ENCODE data around the gene MEGF11.

Gene MEGF11

DNA sequence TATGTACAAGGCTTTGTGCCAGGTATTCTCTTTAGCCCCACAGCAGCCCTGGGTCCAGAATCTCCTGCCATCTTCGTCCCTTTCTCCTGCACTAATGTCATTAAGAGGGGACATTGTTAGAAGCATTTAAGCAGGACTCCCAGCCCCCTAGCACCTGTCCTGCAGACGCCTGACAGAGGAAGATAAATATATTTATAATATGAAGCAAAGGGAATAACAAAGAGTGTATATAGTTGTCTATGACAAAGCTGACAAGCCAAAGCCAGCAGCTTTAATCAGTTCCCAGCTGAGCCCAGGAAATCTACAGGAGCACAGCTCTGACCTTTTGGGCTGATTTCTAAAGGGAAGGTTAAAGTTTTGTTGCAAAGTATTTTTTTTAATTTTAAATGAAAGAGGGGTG lies 96.0 kb downstream of the MEGF11 start:
- Histone ChIP-seq H3K27me3 (ENCODE audit: control insufficient read depth, insufficient read depth, low read length) (no peaks in the 10 kb centered on the region), H3K9ac (ENCODE audit: low read depth, low read length) (no peak overlapping the region), H3K4me3 (ENCODE audit: low read depth, low read length) (no peak overlapping the region), H3K9me3 (ENCODE audit: control insufficient read depth, insufficient read depth, low read length) (no peaks in the 10 kb centered on the region), H3K36me3 (ENCODE audit: control insufficient read depth, insufficient read depth, low read length) (no peaks in the 10 kb centered on the region), H3K4me1 (ENCODE audit: control insufficient read depth, insufficient read depth, low read length) (no peaks in the 10 kb centered on the region)

DNA sequence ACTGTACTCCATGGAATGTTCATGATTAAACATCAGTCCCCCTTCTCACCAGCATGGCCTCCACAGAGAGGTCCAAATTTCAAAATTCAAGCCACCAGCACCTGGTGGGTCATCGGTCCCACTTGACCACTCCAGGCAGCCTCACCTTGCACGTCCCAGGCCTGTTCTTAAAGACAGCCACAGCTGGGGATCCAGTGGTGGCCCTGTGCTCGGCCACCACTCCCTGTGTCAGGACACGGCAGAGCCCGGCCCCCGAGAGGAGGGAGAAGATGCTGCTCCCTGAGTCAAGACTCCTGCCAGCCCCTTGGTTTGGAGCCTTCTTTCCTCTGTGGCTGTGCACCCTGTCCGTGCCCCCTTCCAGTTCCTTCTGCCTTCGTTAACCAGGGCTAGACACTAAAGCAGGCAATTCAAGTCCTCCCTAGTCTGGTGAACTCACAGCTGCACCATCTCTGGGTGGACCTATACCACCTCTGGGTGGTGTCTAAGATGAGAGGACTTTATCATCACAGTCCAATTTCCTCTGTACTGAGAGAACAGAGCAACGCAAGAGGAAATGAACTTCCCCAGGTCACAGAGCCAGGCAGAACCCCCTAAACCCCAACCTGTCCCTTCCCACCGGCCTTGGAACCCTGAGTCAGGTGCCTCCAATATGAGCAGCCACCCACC lies 97.1 kb downstream of the MEGF11 start:
- Histone ChIP-seq H3K4me3 (ENCODE audit: low read depth, low read length) (no peak overlapping the region), H3K36me3 (ENCODE audit: control insufficient read depth, insufficient read depth, low read length) (no peaks in the 10 kb centered on the region), H3K27me3 (ENCODE audit: control insufficient read depth, insufficient read depth, low read length) (no peaks in the 10 kb centered on the region), H3K4me1 (ENCODE audit: control insufficient read depth, insufficient read depth, low read length) (no peaks in the 10 kb centered on the region), H3K9me3 (ENCODE audit: control insufficient read depth, insufficient read depth, low read length) (no peaks in the 10 kb centered on the region), H3K9ac (ENCODE audit: low read depth, low read length) (no peak overlapping the region)

DNA sequence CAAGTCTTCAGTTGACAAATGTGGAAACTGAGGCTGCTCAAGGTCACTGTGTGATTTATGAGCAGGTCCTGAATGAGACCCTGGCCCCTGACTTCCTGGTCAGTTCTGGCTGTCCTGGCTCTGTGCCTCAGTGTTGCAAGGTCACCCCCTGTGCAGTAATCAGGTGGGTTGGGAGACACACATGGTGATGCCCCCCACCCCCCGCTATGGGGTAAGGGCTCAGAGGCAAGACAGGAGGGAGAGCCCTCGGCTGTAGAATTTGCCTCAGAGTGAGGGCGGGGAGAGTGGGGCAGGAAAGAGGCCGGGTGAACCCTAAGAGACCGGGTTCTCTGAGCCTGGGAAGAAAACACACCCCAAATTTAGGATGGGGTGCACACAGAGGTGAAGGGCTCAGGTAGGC lies 98.5 kb downstream of the MEGF11 start:
- H3K36me3 ChIP-seq (ENCODE audit: control insufficient read depth, insufficient read depth, low read length): no peaks in the 10 kb centered on the region
- no peaks in the 10 kb centered on the region for H3K9me3 ChIP-seq (ENCODE audit: control insufficient read depth, insufficient read depth, low read length)
- no peaks in the 10 kb centered on the region for H3K27me3 ChIP-seq (ENCODE audit: control insufficient read depth, insufficient read depth, low read length)
- no peaks in the 10 kb centered on the region for H3K4me1 ChIP-seq (ENCODE audit: control insufficient read depth, insufficient read depth, low read length)
- H3K4me3 ChIP-seq (ENCODE audit: low read depth, low read length): no peak overlapping the region
- H3K9ac ChIP-seq (ENCODE audit: low read depth, low read length): no peak overlapping the region

DNA sequence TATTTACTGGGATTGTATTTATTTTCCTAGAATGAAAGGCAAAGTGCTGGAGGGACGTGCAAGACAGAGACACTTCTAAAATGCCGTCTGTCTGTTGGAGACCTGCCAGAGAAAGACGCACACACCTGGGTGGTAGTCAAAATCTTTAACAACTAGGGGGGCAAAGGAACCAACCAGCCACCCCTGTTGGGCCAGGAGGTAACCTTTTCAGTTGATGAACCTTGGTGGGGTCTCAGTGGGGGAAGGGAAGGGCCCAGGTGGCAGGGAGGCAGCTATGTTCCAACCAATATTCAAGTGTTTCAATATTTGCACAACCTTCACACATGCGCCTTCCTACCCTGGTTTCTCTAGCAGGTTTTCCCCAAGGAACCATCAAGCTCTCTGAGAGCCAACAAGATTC lies 99.0 kb downstream of the MEGF11 start:
- Histone ChIP-seq H3K36me3 (ENCODE audit: control insufficient read depth, insufficient read depth, low read length) (no peaks in the 10 kb centered on the region), H3K9ac (ENCODE audit: low read depth, low read length) (no peak overlapping the region), H3K27me3 (ENCODE audit: control insufficient read depth, insufficient read depth, low read length) (no peaks in the 10 kb centered on the region), H3K4me3 (ENCODE audit: low read depth, low read length) (no peak overlapping the region), H3K4me1 (ENCODE audit: control insufficient read depth, insufficient read depth, low read length) (no peaks in the 10 kb centered on the region), H3K9me3 (ENCODE audit: control insufficient read depth, insufficient read depth, low read length) (no peaks in the 10 kb centered on the region)

DNA sequence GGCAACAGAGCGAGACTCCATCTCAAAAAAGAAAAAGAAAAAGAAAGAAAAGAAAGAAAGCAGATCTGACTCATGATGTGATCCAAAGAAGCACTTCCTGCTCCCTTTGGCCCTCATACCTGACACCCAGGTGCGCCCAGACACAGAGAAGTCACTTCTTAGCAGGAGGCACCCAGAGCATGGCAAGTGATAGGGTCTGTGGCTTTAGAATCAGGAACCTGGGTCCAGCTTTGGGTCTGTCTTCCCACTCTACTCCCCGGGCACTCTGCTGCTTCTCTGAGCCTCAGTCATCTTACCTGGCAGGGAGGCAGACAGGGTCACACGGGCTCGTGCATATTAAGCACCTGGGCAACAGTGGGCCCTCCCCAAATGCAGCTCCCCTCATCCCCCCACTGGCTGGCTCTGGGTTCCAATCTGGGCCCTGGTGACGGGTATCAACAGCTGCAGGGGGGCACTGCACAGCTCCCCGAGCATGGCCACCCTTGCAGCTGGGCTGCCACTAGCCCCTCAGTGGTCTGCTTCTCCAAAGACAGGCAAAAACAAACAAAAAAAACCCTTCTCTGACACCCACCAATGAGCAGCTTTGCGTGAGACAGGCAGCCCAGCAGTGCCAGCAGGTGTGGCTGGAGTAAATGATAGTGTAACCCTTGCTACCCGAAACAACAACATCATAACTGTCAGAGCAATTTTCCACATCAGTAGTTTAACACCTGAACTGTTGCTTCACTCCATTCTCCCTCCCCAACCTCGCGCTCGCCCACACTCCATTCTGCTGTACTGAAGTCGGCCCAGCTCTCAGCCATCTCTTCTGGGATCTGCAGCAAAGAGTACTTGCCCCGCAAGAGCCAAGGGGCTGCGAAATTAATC lies 99.8 kb downstream of the MEGF11 start:
- Histone ChIP-seq H3K36me3 (ENCODE audit: control insufficient read depth, insufficient read depth, low read length) (no peaks in the 10 kb centered on the region), H3K4me3 (ENCODE audit: low read depth, low read length) (no peak overlapping the region), H3K9ac (ENCODE audit: low read depth, low read length) (no peak overlapping the region), H3K27me3 (ENCODE audit: control insufficient read depth, insufficient read depth, low read length) (no peaks in the 10 kb centered on the region), H3K9me3 (ENCODE audit: control insufficient read depth, insufficient read depth, low read length) (no peaks in the 10 kb centered on the region), H3K4me1 (ENCODE audit: control insufficient read depth, insufficient read depth, low read length) (no peaks in the 10 kb centered on the region)

DNA sequence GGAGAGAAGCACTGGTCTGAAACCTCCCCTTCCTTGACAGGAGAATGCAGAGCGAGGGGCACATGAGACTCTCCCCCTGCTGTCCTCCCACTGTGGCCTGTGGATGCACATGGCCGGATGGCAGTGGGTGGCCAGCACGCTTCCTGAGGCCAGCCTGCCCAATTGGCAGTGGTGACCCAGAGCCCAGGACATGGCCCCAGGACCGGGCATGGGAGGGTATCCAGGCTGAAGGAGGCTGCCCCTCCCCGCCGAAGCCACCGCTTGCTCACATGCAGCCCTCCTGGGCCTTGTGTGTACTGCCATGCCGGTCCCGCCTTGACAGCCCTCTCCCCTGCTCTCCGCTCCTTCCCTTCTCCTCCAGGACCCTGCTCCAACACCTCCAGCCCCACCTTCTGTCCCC lies 100.9 kb downstream of the MEGF11 start:
- Histone ChIP-seq H3K9me3 (ENCODE audit: control insufficient read depth, insufficient read depth, low read length) (no peaks in the 10 kb centered on the region), H3K9ac (ENCODE audit: low read depth, low read length) (no peak overlapping the region), H3K36me3 (ENCODE audit: control insufficient read depth, insufficient read depth, low read length) (no peaks in the 10 kb centered on the region), H3K4me3 (ENCODE audit: low read depth, low read length) (no peak overlapping the region), H3K4me1 (ENCODE audit: control insufficient read depth, insufficient read depth, low read length) (no peaks in the 10 kb centered on the region), H3K27me3 (ENCODE audit: control insufficient read depth, insufficient read depth, low read length) (no peaks in the 10 kb centered on the region)

DNA sequence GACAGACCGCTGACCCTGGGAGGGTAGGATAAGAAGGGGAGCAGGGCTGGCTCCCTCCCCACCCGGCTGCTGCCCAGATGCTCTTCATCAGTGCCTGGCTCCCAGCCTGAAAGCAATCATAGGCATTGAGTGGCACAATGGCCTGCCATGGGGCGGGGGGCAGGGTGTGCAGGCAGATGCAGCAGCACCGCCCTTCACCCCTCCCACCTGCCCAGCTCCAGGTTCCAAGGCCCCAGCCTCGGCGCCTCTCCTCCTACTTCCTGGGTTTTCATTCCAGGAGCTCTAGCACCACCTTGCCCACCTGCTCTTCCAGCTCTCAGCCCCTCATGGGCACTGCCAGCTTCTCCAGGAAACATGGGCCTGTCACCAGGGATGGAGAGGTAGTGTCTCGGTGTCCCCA lies 101.7 kb downstream of the MEGF11 start:
- Histone ChIP-seq H3K4me1 (ENCODE audit: control insufficient read depth, insufficient read depth, low read length) (no peaks in the 10 kb centered on the region), H3K4me3 (ENCODE audit: low read depth, low read length) (no peak overlapping the region), H3K27me3 (ENCODE audit: control insufficient read depth, insufficient read depth, low read length) (no peaks in the 10 kb centered on the region), H3K9ac (ENCODE audit: low read depth, low read length) (no peak overlapping the region), H3K9me3 (ENCODE audit: control insufficient read depth, insufficient read depth, low read length) (no peaks in the 10 kb centered on the region), H3K36me3 (ENCODE audit: control insufficient read depth, insufficient read depth, low read length) (no peaks in the 10 kb centered on the region)

DNA sequence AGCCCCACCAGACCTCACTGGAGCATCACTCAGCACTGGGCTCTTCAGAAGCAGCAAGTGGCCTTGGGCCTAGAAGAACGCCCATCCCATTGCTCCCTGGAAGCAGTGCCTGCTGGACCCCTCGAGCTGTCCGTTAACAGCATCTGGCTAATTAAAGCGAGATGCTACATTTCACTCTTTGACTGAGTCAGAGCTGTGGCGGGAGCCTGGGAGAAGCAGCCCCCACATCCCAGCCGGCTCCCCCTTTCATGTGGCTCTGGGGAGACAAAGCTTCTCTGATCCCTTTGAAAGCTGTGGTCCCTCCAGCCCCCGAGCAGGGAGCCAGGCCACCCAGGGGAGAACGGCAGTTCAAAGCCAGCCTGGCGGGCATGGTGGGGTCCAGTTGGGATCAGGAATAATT lies 103.7 kb downstream of the MEGF11 start:
- H3K9me3 ChIP-seq (ENCODE audit: control insufficient read depth, insufficient read depth, low read length): no peaks in the 10 kb centered on the region
- no peaks in the 10 kb centered on the region for H3K36me3 ChIP-seq (ENCODE audit: control insufficient read depth, insufficient read depth, low read length)
- H3K4me3 ChIP-seq (ENCODE audit: low read depth, low read length): no peak overlapping the region
- H3K4me1 ChIP-seq (ENCODE audit: control insufficient read depth, insufficient read depth, low read length): peaks cover 4% of the 10 kb centered on the region
- no peak overlapping the region for H3K9ac ChIP-seq (ENCODE audit: low read depth, low read length)
- no peaks in the 10 kb centered on the region for H3K27me3 ChIP-seq (ENCODE audit: control insufficient read depth, insufficient read depth, low read length)

DNA sequence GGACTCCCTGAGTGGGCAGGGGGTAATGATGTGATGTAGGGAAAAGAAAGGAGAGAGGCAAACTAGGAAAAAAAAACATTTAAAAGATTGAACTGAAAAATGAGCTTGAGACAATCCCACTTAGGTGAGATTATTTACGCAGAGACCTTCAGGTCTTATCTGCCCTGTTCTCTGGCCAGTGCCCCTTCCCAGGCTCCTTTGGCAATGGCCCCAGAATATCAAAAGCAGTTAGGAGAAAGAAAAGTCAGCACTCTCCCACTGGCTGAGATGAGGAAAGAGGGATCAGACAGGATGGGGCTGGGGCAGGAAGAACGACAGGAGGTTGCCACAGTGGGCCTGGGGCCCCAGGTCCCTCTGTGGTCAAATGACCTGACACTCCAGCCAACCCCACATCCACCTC lies 105.4 kb downstream of the MEGF11 start:
- H3K36me3 ChIP-seq (ENCODE audit: control insufficient read depth, insufficient read depth, low read length): no peaks in the 10 kb centered on the region
- H3K27me3 ChIP-seq (ENCODE audit: control insufficient read depth, insufficient read depth, low read length): no peaks in the 10 kb centered on the region
- H3K9ac ChIP-seq (ENCODE audit: low read depth, low read length): no peak overlapping the region
- no peaks in the 10 kb centered on the region for H3K9me3 ChIP-seq (ENCODE audit: control insufficient read depth, insufficient read depth, low read length)
- no peak overlapping the region for H3K4me3 ChIP-seq (ENCODE audit: low read depth, low read length)
- peaks cover 7% of the 10 kb centered on the region for H3K4me1 ChIP-seq (ENCODE audit: control insufficient read depth, insufficient read depth, low read length)

DNA sequence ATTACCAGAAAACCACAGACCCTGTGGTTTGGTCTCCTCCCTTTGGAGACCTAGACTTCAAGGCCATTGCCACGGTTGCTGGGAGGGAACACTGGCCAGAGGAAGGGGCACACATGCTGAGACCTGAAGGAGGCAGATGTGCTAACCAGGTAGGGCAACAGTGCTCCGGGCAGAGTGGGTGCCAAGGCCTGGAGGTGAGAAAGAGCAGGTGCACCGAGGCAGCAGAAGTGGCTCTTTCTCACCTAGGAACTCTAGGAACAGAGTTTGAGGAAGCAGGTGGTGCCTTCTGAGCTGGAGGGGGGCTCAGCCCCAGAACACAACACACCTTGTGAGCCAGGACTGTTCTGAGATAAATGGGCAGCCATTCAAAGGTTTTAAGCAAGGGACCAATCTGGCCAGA lies 106.1 kb downstream of the MEGF11 start:
- Histone ChIP-seq H3K9ac (ENCODE audit: low read depth, low read length) (no peak overlapping the region), H3K4me3 (ENCODE audit: low read depth, low read length) (no peak overlapping the region), H3K4me1 (ENCODE audit: control insufficient read depth, insufficient read depth, low read length) (peaks cover 7% of the 10 kb centered on the region), H3K36me3 (ENCODE audit: control insufficient read depth, insufficient read depth, low read length) (no peaks in the 10 kb centered on the region), H3K27me3 (ENCODE audit: control insufficient read depth, insufficient read depth, low read length) (no peaks in the 10 kb centered on the region), H3K9me3 (ENCODE audit: control insufficient read depth, insufficient read depth, low read length) (no peaks in the 10 kb centered on the region)

DNA sequence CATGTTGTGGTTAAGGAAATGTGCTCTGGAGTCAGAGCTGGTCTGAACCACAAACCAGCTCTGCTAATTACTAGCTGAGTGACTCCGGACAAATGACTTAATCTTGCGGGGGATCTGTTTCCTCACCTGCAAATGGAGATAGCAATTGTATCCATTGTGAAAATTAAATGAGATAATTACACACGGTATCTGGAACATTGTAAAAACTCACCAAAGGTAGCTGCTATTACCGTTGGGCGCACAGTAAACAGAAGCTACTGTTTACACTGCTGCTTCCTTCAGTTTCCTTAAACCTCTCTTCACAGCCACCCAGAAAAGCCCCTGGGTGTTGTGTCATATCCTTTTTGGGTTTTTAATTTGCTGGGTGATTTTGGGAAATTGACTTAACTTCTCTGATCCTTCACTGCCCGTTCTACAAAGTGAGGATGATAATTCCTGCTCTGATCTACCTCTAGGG lies 107.8 kb downstream of the MEGF11 start:
- Histone ChIP-seq H3K9ac (ENCODE audit: low read depth, low read length) (no peak overlapping the region), H3K4me1 (ENCODE audit: control insufficient read depth, insufficient read depth, low read length) (peaks cover 7% of the 10 kb centered on the region), H3K36me3 (ENCODE audit: control insufficient read depth, insufficient read depth, low read length) (no peaks in the 10 kb centered on the region), H3K9me3 (ENCODE audit: control insufficient read depth, insufficient read depth, low read length) (no peaks in the 10 kb centered on the region), H3K27me3 (ENCODE audit: control insufficient read depth, insufficient read depth, low read length) (no peaks in the 10 kb centered on the region), H3K4me3 (ENCODE audit: low read depth, low read length) (no peak overlapping the region)
